C1 segment of cervical spinal cord (tissue), 14 donors: ENCODE measurements around the gene HDAC4.

ENCODE experiments used
- DNase-seq, 14 donors: peaks; one replicate each; lab custom pipeline; 2025; lab: John Stamatoyannopoulos, UW

Gene HDAC4

DNA sequence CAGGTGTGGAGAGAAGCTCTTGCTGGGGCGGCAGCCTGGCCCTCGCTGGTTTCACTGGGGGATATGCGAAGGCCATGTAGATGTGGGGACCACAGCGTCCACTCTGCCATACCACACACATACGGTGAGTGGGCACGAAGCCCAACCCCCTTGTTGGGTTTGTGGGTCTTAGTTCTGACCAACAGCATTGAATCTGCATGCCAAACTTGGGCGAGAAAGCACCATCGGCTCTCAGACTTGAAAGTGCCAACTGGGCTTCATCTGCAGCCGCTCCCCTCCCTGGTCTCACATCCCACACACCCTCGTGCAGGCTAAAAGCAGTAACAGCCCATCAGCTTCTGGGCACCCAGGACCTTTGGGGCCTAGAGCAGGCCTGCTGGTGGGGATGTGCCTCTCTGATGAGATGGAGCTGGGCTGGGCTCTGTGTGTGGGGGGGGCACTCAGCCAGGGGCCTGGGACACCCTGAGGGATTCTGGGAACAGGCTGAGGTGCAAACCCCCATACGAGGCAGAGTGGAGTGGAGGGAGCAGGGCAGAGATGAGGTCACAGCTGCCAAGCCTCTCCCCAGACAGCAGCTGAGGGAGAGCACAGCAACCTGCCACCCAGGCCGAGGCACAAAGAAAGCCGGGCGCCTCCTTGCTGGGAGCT, 288.6 kb downstream of the HDAC4 start:
- no peak for DNase-seq

DNA sequence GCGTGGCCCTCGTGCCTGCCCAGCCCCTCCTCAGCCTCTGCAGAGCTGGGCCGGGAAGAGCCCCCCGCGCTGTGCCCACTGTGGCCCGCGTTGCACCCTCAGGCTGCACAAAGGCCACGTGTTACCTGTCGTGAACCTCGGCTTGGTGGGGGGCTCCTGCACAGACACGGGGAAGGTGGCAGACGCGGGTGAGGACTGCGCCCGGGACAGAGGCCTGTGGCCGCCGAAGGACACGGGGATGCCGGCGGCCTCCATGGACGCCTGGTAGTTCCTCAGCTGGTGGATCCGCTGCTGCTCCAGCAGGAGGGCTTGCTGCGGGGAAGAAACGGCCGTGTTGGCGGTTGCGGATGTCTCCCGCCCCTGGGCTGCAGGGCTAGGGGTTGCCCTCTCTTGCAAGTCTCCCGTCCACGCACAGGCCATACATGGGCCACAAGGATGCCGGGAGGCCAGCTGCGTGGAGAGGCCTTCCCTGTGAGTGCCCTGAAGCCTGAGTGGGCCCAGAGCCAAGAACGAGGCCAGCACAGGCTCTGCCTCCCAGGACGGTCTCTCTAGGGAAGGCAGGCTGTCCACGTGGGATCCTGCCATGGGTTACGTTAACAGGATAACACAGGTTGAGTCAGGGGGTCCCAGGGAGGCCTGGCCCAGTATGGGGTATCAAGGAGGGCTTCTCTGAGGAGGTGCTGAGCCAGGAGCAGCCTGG, 289.3 kb downstream of the HDAC4 start:
- DNase-seq = no peak

- DNase-seq = no peak
Observed at GRCh38 chr2:239110595-239111048, 290.2 kb downstream of the HDAC4 start.

- no peak for DNase-seq
Observed at GRCh38 chr2:239109928-239110545, 290.8 kb downstream of the HDAC4 start.

DNA sequence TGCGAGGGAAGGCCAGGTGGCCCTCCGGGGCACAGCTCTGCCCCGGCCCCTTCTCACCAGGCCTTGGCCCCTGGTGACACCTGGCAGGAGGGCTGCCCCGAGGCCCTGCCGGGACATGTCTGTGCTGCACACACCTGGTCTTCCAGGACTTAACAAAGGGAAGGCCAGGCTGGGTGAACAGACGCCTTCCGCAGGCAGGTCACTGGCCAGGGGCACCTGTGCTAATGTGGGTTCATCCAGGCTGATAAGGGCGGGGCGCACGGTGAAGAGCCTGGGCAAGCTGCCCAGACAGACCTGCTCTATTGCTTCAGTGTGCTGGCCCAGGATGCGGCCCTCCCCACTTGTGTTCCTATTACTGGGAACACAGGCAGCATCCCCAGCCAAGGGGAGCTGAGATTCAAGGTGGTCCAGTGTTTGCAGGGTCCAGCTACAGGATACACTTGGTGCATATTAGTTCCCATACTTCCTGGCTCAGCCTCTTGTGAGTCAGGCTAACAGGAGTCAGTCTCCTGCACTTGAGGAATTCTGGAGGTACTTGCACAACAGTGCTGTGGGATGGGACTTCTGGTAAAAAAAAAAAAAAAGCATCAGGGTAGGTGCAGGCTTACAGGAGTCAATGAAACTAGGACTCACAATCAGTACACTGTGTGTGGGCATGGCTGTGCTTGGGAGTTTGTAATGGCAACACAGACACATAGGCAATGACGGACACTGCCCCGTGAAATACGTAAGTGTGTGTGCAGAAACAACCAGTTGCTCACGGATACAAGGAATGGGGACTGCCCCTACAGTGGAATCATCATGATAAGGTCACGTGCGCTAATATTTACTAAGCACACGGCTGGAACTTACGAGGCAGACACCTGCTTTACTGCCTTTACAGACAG, 291.5 kb downstream of the HDAC4 start:
- DNase-seq = no peak

- no peak for DNase-seq
Observed at GRCh38 chr2:239108459-239108858, 292.4 kb downstream of the HDAC4 start.

- DNase-seq = no peak
Observed at GRCh38 chr2:239107936-239108335, 292.9 kb downstream of the HDAC4 start.

DNA sequence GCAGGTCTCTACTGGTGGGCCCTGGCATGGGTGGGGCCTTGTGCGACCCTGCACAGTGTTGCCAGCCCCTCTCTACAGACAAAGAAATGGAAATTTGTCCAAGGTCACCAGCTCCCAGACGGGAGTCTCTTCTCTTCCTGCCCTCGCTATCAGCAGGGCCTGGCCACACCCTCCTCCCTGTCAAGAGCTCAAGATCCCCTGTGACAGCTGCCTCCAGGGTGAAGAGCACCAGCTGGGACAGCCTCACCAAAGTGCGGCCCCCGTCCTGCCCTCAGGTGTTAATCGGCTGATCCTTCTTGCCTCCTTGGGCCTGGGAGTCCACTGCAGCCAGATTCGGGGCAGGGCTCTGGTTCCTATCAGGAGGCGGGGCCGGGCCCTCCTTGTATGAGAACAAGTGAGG, 293.9 kb downstream of the HDAC4 start:
- no peak for DNase-seq

GRCh38 chr2:239106314-239106908, 294.4 kb downstream of the HDAC4 start:
- DNase-seq = peak in 12 of 14 donors; percentile 9 to 76 (median 50)

DNA sequence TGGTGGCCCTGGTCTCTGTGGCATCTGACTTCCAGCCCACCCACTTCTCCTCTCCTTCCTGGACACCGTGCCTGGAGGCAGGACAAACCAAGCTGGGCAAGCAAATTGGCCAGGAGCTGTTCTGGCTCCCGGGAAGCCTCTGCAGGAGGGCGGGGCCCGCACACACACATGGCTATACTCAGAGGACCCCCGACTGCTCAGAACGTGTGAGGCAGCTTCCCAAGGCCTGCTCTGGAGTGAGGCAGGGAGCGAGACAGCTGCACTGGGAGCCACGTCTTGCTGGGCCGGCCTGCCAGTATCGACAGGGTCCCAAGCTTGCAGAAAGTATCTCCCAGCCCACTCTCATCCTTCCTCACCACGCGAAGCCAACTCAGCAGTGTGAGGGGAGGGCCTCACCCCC, 295.6 kb downstream of the HDAC4 start:
- DNase-seq = no peak

- no peak for DNase-seq
Observed at GRCh38 chr2:239104800-239105199, 296.0 kb downstream of the HDAC4 start.

DNA sequence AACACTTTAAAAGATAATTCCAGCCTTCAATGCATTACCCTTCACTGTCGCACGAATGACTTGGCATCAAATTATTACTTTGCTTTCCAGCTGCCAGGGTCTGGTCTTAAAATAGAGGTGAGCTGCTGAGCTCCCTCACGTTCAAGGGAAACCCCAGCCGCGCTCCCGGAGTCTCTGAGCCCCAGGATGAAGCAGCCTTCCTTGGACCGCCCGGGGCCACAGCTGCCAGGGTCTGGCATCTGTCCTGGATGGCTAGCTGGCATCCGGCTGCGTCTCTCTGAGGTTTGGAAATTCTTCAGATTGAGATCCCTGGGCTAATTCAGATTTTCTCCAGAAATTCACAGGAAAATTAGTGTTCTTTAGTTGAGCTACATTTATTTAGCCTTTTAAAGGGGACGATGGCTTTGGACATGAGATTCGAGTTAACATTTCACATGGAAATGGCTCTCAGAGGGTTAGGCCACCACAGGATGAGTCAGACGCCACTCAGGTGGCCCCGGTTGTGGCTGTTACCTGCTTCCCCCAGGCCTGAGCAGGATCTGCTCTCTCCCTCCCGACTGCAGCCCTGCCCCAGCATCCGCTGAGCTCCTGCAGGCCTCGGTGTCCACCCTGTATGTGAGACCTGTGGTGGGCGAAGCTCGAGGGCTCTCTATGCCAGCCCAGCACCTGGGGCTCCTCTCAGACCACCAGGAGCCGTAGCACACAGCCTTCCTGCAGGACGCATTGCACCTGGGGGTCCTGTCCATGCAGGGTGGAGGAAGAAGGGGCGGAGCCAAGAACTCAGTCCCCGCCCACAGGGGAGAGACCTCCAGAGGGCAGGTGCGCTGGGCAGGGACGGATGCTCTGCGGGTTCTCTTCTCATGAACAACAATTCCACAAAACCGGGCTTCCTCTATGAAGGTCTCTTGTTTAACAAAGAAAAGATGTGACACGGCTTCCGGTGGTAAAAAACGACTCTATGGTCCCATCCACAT, 297.4 kb downstream of the HDAC4 start:
- DNase-seq = peak in 1 of 14 donors; percentile 27

DNA sequence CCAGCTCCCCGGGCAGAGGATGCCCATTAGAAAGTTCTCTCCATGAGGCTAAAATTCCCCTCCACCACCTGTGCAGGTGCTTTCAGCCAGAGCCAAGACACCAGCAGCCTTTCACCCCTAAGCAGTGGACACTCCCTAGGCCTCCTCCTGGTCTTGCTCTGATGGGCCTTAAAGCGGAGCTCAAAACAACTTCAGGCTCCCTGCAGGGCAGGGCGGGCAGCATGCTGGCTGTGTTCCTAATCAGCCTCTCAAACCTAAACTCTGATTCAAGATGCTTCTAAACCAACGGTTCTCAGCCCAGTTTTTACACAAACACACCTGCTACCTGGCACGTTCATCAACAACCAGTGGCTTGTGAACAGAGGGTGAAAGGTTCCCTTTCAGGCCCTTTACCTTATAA, 298.6 kb downstream of the HDAC4 start:
- DNase-seq = no peak

DNA sequence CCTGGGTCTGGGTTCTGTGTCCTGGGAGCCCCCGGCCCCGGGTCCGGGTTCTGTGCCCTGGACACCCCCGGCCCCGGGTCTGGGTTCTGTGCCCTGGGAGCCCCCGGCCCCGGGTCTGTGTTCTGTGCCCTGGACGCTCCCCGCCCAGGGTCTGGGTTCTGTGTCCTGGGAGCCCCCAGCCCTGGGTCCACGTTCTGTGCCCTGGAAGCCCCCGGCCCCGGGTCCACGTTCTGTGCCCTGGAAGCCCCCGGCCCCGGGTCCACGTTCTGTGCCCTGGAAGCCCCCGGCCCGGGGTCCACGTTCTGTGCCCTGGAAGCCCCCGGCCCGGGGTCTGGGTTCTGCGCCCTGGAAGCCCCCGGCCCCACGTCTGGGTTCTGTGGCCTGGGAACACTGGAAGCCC, 299.0 kb downstream of the HDAC4 start:
- DNase-seq = no peak

DNA sequence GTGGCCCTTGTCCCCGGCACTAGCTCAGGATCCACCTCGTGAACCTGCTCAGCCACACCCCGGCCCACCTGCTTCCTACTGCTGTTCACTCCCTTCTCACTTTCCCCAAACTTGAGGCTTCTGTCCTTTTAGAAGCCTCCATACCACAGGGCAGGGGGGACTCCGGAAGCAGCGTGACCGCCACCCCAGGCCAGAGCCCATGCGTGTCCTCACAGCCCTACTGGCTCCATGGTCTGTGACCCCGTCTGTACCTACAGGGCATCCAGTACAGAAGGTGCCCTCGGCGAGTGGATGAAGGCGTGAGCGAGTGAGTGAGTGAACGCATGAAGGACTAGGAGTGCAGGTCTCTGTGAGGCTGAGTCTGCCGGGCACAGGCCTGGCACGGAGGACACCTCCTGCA, 299.7 kb downstream of the HDAC4 start:
- no peak for DNase-seq

GRCh38 chr2:239099474-239099873, 301.3 kb downstream of the HDAC4 start:
- DNase-seq = no peak

GRCh38 chr2:239098288-239098970, 302.4 kb downstream of the HDAC4 start:
- DNase-seq = peak in 1 of 14 donors; percentile 42

DNA sequence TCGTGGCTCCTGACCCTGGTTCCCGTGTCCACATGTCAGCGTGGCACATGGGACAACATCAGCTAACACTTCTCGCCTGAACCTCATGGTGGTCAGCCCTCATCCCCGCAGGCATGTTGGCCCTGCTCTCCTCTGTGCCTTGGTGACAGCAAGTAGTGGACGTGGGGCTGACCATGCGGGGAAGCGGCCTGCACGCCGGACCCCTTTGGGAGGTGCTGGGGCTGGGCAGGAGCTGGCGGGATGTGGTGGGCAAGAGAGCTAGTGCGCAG, 303.5 kb downstream of the HDAC4 start:
- no peak for DNase-seq

DNA sequence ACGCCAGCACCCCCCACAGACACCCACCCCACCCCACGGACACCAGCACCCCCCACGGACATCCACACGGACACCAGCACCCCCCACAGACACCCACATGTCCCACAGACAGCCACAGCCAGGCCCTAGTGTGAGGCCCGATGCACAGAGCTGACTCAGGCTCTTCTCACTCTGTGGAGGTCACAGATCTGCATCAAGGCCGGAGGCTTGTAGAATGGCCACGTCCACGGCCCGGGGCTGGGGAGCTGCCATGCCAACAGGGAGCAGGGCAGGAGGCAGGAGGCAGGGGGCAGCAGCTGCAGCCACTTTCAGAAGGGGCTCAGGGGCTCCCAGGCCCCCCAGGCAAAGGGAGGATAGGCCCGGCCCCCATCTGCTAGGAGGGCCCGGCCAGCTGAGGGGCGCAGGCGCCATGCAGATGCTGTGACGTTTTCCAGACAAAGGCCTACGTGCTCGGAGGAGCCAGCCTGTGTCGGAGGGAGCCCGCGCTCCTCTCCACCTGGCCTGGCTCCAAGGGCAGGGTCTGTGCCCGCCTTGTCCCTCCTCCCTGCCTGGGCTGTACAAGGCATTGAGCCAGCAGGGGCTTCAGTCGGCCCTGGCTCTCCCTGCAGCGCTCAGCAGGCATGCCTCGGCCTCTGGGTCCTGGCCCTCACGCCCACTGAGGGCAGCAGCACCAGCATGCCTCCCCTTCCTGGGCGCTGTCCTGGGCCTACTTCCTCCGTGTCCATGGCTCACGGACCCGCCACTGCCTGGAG, 304.0 kb downstream of the HDAC4 start:
- no peak for DNase-seq
